COLO668 (cell line): Measurements from ENCODE around the gene FASTK.
"Not testable (repeated sequence)": the region's sequence is repeated elsewhere in the genome, so short reads cannot be mapped to it uniquely, and the experiment has no call there.

ENCODE experiments used
- DNase-seq: peaks from one replicate; lab custom pipeline; 2025; ENCODE audit not compliant: unreplicated experiment; lab: John Stamatoyannopoulos, UW

The FASTK gene

DNA sequence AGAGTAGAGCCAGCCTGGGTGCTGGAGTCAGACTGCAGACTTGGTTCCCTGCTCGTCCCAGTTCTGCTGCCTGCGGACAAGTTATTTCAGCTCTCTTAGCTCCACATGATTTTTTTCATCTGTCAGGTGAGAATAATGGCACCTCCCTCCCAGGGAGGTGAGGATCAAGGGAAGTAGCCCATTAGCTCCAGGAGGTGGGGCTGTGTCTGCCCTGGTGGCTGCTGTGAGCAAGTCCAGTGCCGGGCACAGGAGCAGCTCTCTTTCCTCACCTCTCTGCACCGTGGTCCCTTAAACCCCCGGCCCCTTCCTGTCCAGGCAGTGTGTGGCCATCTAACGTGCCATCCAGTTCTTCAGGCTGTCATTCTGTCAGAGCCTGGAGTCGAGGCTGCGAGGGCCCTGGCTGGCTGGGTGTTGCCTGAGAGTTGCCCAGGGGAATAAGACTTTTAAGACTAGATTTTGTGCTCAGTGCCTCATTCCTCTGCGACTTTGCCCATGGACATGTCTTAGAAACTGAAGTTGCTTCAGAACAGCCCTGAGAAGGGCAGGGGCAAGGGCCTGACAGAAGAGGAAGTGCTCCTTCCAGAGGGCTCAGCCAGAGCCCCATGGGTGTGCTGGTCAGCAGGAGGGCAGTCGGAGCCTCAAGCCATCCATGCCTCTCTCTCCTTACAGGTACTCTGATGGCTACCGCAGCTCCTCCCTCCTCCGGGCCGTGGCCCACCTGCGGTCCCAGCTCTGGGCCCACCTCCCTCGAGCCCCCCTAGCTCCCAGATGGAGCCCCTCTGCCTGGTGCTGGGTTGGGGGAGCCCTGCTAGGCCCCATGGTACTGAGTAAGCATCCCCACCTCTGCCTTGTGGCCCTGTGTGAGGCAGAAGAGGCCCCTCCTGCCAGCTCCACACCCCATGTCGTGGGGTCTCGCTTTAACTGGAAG lies 47.4 kb downstream of the FASTK start:
- DNase-seq: no peak

DNA sequence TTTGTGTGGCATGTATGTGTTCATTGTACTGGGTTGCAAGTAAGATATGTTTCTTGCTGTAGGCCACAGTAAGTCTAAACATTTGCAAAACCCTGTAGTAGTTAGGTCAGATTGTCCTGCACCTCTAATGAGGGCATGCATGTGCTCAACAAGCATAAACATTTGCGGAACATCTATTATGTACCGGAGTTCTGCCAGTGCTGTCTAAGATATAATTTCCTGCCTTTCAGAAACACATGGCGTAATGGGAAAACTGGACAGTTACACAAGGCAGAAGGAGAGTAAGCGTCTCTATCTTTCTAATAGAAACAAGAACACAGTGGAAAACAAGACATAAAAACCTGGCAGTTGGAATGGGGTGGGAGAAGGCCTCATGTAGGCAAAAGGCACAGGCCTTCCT lies 49.6 kb downstream of the FASTK start:
- no peak for DNase-seq

DNA sequence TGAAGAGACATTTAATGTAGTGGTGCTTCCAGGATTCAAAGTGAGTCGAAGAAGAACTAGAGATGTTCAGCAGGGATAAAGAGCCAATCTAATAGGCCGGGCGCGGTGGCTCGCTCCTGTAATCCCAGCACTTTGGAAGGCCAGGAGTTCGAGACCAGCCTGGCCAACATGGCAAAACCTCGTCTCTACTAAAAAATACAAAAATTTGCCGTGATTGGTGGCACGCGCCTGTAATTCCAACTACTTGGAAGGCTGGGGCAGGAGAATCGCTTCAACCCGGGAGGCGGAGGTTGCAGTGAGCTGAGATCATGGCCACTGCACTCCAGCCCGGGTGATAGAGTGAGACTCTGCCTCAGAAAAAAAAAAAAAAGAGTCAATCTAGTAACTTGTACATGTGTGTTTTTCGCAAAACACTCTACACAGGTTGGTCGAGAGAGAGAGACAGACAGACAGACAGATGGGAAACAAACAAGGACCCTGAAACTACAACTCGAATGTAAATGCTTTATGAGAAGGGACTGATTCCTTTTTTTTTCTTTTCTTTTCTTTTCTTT lies 51.6 kb downstream of the FASTK start:
- DNase-seq: no peak

DNA sequence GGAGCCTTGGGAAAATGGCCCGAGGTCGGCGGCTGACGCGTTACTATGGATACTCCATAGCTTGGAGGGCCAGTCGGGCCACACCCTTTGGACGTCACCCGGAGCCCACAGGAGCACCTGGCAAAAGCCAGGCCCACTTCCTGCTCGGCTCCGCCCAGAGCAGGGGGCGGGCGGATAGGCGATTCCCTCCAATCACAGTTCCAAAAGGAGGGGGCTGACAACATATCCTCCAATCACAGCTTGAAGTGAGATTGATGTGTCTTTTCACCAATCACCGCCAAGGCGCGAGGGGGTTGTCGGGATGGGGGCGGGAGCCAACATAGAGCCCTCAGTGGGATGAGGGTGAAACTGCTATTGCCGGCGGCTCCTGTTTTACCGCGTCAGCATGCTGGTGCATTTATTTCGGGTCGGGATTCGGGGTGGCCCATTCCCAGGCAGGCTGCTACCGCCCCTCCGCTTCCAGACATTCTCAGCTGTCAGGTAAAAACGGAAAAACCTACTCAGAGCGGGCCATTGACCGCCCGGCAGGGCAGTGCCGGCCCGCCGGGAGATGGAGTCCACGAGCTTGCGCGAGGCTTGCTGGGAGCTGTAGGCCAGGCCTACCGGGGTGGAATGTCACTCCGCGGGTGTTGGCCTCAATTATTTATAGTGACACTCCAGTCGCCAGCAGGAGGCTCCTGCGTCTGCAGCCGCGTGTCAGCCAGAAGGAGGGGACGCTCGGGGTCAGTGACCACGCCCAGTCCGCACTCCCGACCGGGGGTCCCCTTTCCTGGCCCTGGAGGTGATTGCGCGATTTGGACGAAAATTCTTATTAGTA lies 52.3 kb downstream of the FASTK start, which contains the start of gene ABCB8:
TSS of gene ABCB8 (plus strand) at position 320 of the 817 bp plus-strand sequence. CDS start at position 386, 66 bp downstream.
- DNase-seq: peak; percentile 98

DNA sequence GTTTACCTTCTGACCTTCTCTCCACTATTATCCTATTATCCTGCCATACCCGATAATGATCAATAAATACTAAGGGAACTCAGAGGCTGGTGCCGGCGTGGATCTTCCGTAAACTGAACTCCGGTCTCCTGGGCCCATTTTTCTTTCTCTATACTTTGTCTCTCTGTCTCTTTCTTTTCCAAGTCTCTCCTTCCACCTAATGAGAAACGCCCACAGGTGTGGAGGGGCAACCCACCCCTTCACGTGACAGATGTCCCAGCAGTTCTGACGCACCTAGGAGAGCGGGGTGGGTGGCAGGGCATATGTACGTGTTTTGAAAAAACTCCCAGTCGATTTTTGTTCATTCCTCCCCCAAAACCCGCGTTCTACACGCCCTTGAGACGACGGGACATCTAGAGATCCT lies 52.9 kb downstream of the FASTK start:
- DNase-seq: not testable (repeated sequence)

DNA sequence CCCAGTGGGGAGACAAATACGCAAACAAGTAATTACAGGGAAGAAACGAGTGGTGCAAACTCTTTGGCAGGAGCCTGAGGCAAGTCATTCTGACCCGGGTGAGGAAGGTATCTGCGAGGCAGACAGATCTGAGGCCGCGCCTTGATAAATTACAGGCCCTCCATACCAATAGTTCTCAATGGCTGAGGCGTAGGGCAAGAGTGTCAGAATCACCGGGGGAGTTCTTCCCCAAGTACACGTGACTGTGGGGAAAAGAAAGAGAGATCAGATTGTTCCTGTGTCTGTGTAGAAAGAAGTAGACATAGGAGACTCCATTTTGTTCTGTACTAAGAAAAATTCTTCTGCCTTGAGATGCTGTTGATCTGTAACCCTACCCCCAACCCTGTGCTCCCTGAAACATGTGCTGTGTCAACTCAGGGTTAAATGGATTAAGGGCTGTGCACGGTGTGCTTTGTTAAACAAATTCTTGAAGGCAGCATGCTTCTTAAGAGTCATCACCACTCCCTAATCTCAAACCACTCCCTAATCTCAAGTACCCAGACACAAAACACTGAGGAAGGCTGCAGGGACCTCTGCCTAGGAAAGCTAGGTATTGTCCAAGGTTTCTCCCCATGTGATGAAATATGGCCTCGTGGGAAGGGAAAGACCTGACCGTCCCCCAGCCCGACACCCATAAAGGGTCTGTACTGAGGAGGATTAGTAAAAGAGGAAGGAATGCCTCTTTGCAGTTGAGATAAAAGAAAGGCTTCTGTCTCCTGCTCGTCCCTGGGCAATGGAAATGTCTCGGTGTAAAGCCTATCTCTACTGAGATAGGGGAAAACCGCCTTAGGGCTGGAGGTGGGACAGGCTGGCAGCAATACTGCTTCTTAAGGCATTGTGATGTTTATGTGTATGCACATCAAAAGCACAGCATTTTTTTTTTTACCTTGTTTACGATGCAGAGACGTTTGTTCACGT lies 53.6 kb downstream of the FASTK start:
- not testable (repeated sequence) for DNase-seq
